Frontal cortex (tissue), 4 donors: ENCODE results near the gene PHC1. TPM values are rescaled to one million over a fixed set of nuclear protein-coding genes. Genes with fewer than 3 reads are reported as not detected.
"Not testable (repeated sequence)": the region's sequence is repeated elsewhere in the genome, so short reads cannot be mapped to it uniquely, and the experiment has no call there.

ENCODE experiments used
- DNase-seq, 2 donors: peaks; one replicate each; pipeline ENCODE4 v3.0.0; 2012; ENCODE audit warnings: low spot score in 2 of 2
- FAIRE-seq: peaks from 2 replicates; lab custom pipeline; 2012; peaks lifted over from hg19 to GRCh38; lab: Jason Lieb, UNC
- total RNA-seq: library from RNA; depleted of rRNA; stranded (reverse); fragments of >200 nt; gene quantifications from one replicate; pipeline ENCODE4 v1.2.3, GENCODE V29; 2014
- donor health status: control.
- donor health status: control.
- donor health status: control.

Gene PHC1
- total RNA-seq, 1 donor from 2014 or later: 24.9 TPM

DNA sequence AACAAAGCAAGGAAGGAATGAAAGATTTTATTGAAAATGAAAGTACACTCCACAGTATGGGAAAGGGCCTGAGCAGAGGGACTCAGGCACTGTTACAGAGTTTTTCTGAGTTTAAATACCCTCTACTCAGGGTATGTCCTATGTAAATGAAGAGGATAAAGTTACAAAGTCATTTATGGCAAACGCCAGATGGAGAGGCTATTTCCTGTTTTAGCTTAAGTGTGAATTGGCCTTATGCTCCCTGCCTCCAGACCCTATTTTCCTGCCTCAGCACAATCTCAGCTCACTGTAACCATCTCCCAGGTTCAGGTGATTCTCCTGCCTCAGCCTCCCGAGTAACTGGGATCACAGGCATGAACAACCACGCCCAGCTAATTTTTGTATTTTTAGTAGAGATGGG lies 6.8 kb upstream of the PHC1 start:
- DNase-seq: no peak
- FAIRE-seq: no peak

DNA sequence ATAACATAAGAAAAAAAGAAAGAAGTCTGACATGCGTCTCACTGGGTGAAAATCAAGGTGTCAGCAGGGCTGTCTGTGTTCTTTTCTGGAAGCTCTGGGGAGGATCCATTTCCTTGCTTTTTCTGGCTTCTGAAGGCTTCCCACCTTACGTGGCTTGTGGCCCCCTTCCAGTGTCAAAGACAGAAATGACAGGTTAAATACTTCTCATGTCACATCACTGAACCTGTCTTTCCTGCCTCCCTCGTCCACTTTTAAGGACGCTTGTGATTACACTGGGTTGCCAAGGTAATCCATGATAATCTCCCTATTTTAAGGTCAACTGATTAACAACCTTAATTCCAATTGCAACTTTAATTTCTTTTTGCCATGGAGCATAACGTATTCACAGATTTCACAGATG lies 4.6 kb upstream of the PHC1 start:
- FAIRE-seq (no peak), DNase-seq (no peak)

DNA sequence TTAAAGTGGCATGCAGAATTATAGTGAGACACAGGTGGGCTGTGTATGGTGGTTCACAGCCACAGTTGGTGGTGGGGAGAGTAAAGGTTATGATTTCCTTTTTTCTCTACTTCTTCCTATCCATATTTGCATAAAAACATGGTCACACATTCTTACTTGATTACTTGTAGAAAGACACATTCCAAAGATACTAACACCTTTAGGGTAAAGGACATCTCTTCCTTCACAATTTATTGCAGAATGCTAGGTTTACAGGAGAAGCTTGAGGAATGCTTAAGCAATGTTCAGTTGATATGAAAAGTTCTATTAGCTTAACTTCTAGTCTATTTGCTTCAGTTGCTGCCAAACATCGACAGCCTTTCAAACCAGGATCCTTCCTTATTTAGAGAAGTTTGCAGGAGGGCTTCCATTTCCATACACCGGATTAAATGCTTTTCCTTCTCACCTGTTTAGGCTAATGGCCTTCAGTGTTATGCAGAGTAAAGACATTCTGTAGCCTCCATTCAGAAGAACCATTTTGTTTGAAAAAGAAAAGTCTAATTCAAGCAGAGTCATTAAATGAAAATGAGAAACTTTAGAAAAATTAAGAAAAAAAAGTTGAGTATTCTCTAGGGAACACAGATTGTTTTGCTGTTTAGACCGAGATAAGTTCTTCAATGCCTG lies 2.6 kb upstream of the PHC1 start:
- FAIRE-seq (no peak), DNase-seq (no peak)

DNA sequence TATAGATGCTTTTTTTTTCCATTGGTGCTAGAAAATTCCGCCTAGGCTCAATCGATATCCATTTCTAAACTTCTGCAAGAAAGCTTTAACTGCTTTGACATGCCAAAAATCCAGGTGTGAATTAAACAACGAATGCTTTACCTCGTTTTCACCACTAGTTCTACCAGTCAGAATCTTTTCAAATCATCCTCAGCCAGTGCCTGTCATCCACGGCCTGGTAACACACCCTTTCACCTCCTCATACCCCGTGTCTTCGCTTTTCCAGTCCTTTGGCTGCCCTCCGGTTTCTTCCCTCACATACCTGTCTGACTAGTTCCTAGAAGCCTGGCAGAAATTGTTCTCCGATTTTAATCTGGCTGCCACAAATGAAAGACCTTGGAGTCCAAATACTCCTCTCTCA lies 1.4 kb upstream of the PHC1 start:
- DNase-seq (no peak), FAIRE-seq (no peak)

DNA sequence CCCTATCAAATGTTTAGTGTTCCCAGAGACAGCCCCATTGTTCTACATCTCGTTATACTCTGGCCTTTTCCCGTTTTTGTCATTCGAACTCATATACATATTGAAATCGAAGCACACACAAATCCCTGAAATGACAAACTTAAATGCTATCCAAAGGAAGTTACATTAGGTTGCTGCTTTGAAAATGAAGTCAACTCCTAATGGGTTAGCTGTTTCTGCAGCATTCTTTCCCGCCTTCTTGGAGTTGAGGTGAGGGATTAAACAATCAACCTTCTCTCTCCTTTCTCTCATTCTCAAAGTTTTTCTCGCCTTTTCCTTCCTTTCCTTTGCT lies 642 bp upstream of the PHC1 start:
- FAIRE-seq (no peak), DNase-seq (no peak)

DNA sequence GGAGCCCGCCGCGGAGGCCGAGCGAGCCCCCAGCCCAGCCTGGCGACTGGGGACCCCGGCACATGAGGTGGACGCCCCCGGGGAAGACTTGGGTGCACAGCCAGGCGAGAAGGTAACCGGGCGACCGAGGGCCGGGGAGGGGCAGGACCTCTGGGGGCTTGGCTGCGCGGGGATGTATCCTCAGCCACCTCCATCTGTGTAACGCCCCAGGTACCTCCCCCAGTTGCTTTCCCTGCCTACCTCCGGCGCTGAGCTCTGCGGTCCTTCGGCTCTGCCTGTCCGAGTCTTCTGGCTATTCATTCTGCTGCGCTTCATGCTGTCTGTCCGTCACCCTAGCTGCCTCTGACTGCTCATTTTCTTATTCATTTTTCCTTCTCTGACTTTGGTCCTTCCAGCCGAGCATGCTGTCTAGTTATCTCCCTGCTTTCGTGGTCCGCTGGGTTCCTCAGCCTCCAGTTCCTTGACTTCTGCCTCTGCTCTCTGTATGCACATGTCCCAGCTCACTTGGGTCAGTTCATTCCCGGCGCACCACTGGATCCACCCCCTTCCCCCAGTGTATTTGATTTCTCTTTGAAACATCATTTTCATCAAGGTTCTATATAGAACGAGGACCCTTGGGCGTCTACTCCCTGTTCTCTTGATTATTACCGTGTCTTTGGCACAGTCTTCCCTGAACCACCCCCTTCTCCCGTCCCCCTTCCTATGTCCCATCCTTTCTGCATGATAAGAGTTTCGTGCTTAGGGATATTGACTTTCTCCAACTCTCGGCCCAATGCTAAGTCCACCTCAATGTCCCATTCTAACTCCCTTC lies 612 bp downstream of the PHC1 start:
- DNase-seq (peak; percentile 30 to 37), FAIRE-seq (no peak)

DNA sequence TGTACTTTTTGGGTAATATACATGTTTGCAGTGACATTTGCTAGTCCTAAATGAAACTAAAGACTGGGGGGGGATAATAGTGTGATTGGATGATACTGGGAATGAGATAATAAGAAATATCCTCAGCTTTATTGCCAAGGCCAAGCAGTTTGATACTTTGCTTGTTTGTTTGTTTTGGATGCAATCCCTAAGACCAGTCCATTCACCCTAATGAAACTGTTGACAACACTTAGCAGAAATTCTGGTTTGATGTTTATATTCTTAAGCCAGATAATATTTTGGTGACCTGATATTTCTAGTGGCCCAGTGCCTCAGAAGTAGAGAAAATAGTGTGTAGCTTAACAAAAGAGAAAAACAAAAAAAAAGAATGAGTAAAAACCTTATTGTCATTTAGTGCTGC lies 1.8 kb downstream of the PHC1 start:
- FAIRE-seq (no peak), DNase-seq (no peak)

DNA sequence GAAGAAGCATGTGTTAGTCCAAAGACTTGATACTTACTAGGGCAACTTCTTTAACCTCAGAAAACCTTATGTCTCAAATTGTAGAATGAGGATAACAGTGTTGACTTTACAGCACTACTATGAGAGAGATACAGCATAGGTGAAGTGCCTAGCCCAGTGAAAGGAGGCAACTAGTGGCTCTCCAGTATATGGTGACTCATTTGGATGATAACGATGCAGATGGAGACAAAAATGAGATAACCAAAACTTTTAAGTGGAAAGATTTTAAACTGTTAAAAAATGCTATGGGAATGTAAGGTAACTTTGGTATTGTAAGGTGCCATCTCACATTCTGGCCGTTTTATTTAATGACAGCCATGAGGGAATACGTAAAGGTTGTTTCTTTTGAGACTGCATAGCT lies 2.7 kb downstream of the PHC1 start:
- DNase-seq (no peak), FAIRE-seq (no peak)

DNA sequence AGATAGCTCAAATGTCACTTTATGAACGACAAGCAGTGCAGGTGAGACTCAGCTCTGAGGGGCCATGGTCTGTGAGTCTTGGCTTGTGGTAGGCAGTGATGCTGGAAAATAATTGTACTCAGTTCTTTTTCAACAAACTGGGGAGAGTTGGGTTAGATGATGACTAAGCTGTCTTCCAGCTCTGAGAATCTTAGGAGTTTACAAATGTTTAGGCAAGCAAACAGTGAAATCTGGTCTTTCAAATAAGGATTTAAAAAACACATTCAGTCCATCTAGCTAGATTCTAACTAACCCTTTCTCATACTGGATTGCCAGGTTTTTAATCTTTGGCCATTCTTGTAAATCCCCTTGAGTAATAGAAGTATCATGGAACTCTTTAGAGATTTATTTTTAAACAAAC lies 3.4 kb downstream of the PHC1 start:
- FAIRE-seq (no peak), DNase-seq (no peak)

DNA sequence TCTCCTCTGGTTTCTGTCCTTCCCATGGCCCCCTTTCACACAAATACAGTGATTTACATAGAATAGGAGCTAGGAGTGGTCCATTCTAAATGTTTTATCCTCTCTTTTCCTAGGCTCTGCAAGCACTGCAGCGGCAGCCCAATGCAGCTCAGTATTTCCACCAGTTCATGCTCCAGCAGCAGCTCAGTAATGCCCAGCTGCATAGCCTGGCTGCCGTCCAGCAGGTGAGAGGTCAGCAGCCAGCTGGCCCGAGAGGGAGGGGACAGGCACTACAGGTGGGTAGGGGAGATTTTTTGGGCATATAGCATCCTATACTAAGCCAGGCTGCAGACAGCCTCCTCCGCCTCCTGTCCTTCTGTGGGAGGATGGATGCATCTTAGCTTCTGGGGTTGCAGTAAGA lies 5.3 kb downstream of the PHC1 start:
- FAIRE-seq: not testable (repeated sequence)

DNA sequence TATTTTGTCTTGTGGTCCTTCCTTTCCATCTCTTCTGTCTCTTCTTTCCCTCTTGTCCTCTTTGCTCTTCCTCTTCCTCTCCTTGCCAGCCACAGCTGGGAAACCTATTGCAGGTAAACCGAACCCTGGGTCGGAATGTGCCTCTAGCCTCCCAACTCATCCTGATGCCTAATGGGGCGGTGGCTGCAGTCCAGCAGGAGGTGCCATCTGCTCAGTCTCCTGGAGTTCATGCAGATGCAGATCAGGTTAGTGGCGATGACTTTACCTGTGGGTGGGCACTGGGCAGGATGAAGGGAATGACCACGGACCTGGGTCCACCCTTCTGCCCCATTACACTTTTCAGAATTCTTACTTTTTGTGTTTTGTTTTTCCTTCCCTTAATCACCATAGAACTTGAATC lies 8.2 kb downstream of the PHC1 start:
- FAIRE-seq: no peak
- DNase-seq: no peak

More for the DNA sequence above, 5.3 kb downstream of the PHC1 start:
- not testable (repeated sequence) for DNase-seq

DNA sequence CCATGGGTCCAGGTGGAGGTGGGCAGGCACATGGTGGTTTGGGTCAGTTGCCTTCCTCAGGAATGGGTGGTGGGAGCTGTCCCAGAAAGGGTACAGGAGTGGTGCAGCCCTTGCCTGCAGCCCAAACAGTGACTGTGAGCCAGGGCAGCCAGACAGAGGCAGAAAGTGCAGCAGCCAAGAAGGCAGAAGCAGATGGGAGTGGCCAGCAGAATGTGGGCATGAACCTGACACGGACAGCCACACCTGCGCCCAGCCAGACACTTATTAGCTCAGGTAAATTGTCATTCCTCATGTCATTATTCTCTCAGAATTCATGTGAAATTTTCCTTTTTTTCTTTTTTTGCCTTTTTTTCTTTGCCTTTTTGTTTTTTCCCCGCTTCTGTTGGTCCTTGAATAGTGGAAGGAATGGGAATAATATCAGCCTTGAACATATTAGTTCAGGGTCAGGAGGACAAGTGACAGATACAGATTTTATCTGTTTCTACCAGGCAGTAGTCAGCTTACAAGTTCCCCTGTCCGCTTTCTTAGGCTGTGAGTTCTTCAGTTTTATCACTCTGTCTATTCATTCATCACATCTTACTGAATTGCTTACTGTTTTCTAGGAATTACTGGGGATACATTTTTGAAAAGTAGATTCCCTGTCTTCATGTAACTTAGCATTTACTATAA lies 16.5 kb downstream of the PHC1 start:
- not testable (repeated sequence) for FAIRE-seq, DNase-seq

DNA sequence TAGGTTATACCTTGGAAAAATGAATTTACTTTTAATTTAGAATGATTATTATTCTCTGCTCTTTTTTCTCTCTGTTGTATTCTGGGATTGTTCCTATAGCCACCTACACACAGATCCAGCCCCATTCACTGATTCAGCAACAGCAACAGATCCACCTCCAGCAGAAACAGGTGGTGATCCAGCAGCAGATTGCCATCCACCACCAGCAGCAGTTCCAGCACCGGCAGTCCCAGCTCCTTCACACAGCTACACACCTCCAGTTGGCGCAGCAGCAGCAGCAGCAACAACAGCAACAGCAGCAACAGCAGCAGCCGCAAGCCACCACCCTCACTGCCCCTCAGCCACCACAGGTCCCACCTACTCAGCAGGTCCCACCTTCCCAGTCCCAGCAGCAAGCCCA lies 18.2 kb downstream of the PHC1 start:
- not testable (repeated sequence) for FAIRE-seq, DNase-seq

DNA sequence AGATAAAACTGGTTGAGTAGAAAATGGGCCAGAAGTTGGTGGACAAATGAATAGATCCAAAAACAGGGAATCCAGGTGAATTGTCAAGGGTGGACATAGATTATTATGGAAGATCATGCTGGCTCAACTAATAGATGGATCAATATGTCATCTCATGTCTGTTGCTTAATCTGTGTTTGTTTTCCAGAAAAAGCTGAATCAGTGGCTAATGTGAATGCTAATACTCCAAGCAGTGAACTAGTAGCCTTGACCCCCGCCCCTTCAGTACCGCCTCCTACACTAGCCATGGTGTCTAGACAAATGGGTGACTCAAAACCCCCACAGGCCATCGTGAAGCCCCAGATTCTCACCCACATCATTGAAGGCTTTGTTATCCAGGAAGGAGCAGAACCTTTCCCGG lies 19.8 kb downstream of the PHC1 start:
- not testable (repeated sequence) for FAIRE-seq

DNA sequence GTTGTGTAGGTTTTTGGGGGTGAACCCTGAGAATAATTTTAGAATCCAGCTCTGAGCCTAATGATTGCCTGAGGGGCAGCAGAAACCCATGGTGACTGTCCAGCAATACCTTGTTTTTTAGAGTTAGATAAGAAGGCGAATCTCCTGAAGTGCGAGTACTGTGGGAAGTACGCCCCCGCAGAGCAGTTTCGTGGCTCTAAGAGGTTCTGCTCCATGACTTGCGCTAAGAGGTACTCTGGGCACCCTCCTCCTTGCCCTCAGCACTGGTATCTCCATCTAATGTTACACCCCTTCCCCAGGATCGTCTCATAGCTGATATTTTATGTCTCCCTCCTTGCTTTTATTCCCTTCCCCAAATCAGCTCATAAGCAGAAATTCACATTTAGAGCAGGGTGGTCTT lies 22.4 kb downstream of the PHC1 start:
- FAIRE-seq: no peak
- no peak for DNase-seq

More for the DNA sequence above, 19.8 kb downstream of the PHC1 start:
- not testable (repeated sequence) for DNase-seq

DNA sequence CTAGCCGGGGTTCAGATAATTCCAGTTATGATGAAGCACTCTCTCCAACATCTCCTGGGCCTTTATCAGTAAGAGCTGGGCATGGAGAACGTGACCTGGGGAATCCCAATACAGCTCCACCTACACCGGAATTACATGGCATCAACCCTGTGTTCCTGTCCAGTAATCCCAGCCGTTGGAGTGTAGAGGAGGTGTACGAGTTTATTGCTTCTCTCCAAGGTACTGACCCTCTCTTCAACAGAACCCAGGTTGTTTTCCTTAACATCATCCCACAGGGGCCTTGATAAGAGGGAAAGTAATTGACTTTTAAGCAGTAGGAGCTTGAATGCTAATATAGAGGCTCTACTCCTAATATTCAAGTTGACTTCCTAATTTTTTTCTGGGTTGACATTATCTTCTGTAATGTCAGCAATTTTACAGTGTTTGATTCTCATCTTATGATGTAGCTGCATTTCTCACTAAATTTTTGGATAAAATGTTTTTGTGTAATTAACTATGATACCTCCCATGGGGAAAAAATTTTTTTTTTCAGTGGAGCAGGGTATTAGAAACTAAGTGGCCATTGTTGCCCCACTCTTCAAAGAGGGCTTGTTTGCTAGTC lies 23.6 kb downstream of the PHC1 start:
- not testable (repeated sequence) for FAIRE-seq, DNase-seq

DNA sequence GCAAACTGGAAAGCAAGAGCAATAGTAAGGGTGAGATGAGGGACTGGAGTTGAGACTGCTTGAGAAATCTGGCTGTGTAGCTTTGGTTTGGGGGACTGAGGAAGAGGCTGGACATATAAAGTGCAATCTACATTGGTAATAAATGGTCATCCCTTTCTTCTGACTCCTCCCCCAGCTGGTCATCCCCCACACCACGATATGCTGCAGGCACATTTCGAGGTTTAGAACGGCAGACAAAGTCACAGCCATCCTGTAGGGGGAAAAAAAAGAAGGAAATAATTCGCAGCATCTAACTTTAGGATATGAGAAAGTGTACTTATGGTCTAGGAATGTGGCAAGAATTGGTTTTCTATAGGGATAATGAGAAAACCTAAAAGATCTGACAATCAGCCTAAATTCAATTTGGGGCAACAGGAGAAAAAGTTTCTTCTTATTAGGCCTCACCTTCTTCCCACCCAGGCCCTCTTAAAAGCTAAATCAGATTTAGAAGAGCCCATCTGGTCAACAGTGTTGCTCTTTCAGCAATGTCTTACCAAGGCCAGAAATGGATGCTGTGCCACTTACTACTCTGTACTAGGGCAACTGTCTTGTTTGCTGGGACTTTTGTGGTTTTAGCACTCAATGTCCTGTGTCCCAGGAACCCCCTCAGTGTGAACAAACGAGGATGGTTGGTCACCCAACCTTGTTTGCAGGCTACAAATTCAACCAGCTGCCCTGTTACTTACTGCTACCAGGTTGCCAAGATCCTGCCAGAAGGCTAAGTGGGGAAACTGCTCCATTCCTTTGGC lies 27.6 kb downstream of the PHC1 start:
- FAIRE-seq (no peak), DNase-seq (no peak)

DNA sequence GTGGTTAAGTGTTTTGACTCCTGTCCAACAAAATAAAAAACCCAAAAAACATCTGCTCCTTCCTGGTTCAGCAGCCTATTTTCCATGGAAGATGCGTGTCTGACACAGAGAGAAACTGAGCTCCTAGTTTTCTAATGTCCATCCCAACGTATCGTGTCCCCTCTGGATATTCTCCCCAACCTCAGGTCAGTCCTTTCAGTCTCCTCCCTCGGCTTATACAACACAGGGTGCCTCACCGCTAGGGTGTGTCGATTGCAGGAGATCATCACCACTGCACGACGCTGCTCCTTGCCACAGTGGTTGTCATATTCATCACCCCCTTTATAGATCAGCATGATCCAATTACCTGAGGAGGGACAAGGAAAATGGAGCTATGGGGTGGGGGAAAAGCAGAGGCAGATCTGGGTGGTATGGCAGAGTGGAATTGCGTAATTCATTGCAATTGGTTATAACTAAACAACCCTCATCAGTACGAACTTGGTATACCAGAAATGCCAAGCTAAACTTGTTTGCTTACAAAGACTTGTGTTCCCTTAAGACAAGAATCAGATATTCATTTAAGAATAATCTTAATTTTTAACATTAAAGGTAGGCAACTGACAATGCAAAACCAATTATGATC lies 29.4 kb downstream of the PHC1 start:
- no peak for DNase-seq
- FAIRE-seq: no peak

DNA sequence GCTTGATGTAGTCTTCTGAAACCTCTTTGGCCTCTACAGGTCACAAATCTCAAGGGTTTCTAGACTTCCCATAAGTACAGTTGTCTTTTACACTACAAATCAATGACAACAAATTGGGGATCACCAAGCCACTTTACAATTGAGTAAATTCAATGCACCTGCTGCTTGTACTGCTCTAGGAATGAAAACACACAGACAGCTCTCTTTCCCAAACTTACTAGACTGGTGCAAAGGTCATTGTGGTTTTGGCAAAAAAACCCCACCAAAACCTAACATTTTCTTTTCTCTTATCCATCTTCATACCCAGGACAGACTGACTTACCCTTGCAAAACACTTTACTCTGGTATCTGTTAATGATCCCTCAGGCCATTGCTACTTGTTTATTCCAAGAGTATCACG lies 32.4 kb downstream of the PHC1 start:
- no peak for FAIRE-seq
- DNase-seq: no peak
